Esophagus muscularis mucosa (tissue), 4 donors: ENCODE measurements around the gene ICE1. TPM values are rescaled to one million over a fixed set of nuclear protein-coding genes. Genes with fewer than 3 reads are reported as not detected.

Experiments used
- DNase-seq: peaks from one replicate; pipeline ENCODE4 v3.0.0-alpha.2; 2017; ENCODE audit errors: extremely low spot score
- H3K27ac ChIP-seq, 4 donors: fragments of 200-600 bp; sonication (generic); replicated peaks in 1 of 4; 1 replicate in 3 of 4; 2 replicates in 1 of 4; pipeline ENCODE4 v1.5.1; 2016 to 2019; ENCODE audit warnings: mild to moderate bottlenecking in 1 of 4
- H3K27me3 ChIP-seq, 4 donors: fragments of 200-600 bp; sonication (generic); one replicate each; pipeline versions ENCODE4 v1.5.1 to v1.6.0; 2016 to 2019
- H3K36me3 ChIP-seq, 4 donors: fragments of 200-600 bp; sonication (generic); one replicate each; pipeline ENCODE4 v1.5.1; 2016 to 2019
- H3K4me1 ChIP-seq, 4 donors: fragments of 200-600 bp; sonication (generic); one replicate each; pipeline ENCODE4 v1.5.1; 2016 to 2019
- H3K4me3 ChIP-seq, 4 donors: fragments of 200-600 bp; sonication (generic); 1 replicate in 2 of 4; 2 replicates in 2 of 4; pipeline ENCODE4 v1.5.1; 2016 to 2019; ENCODE audit warnings: mild to moderate bottlenecking in 4 of 4, moderate library complexity in 1 of 4
- H3K9me3 ChIP-seq, 4 donors: fragments of 200-600 bp; sonication (generic); 1 replicate in 3 of 4; 2 replicates in 1 of 4; pipeline ENCODE4 v1.5.1; 2016 to 2019
- CTCF ChIP-seq, 3 experiments: fragments of 200-600 bp in 2 of 3; fragments of 450-650 bp in 1 of 3; sonication (generic) in 2 of 3; IDR thresholded peaks; one replicate each; pipeline ENCODE4 v1.5.1; 2017 to 2019; ENCODE audit warnings: antibody characterized with exemption in 3 of 3, mild to moderate bottlenecking in 2 of 3, moderate library complexity in 1 of 3
- EP300 ChIP-seq: sonication (generic); formaldehyde crosslinking; IDR thresholded peaks from one replicate; pipeline ENCODE4 v1.6.1; 2017; ENCODE audit warnings: antibody characterized with exemption
- POLR2A ChIP-seq: fragments of 450-650 bp; IDR thresholded peaks from one replicate; pipeline ENCODE4 v1.6.1; 2017; ENCODE audit warnings: antibody characterized with exemption, moderate library complexity, mild to moderate bottlenecking, low read depth
- POLR2AphosphoS5 ChIP-seq, 2 donors: sonication (generic); formaldehyde crosslinking; IDR thresholded peaks; one replicate each; pipeline ENCODE4 v1.6.1; 2017; ENCODE audit warnings: antibody characterized with exemption in 2 of 2
- WGBS: methylation state at CpG from one replicate; pipeline ENCODE4 v1.1.5; 2018; 5-methylcytosine and 5-hydroxymethylcytosine counted together
- intact Hi-C: fragments of 100-400 bp; cut with DNase I; formaldehyde crosslinking; loops from one replicate; pipeline ENCODE4 v1.15.1; 2023
- total RNA-seq, 4 donors: library from RNA; depleted of rRNA; stranded (reverse); fragments of >200 nt; gene quantifications; one replicate each; pipeline versions ENCODE4 v1.1.0 to v1.2.1, GENCODE V29; 2016

Gene ICE1
- total RNA-seq, 4 donors from 2014 or later = 27.6 to 31.6 (median 30.1) TPM

GRCh38 chr5:5464036-5464715 lies 41.7 kb downstream of the ICE1 start:
- no peaks in the 10 kb centered on the region for H3K4me1 ChIP-seq
- TF ChIP-seq EP300 = no peak
- no peak for TF ChIP-seq CTCF (IDR thresholded peaks at IDR 0.05)
- TF ChIP-seq POLR2AphosphoS5 (IDR thresholded peaks at IDR 0.05) = no peak
- TF ChIP-seq POLR2A = no peak
- 96% methylated on average over 18 of the region's 18 CpGs for WGBS
- no peak overlapping the region for H3K4me3 ChIP-seq
- H3K9me3 ChIP-seq = no peaks in the 10 kb centered on the region
- intact Hi-C loops = no loop called here
- H3K27ac ChIP-seq = no peak overlapping the region
- peaks cover 25 to 97% (median 88%) of the 10 kb centered on the region in 4 donors for H3K36me3 ChIP-seq
- no peak for DNase-seq
- no peaks in the 10 kb centered on the region for H3K27me3 ChIP-seq

GRCh38 chr5:5466227-5466626 lies 43.8 kb downstream of the ICE1 start:
- no peak for DNase-seq
- H3K27me3 ChIP-seq = no peaks in the 10 kb centered on the region
- 96% methylated on average over 5 of the region's 5 CpGs for WGBS
- intact Hi-C loops = no loop called here
- no peaks in the 10 kb centered on the region for H3K4me1 ChIP-seq
- TF ChIP-seq POLR2AphosphoS5 (IDR thresholded peaks at IDR 0.05) = no peak
- no peak for TF ChIP-seq POLR2A
- no peak for TF ChIP-seq EP300
- no peak for TF ChIP-seq CTCF (IDR thresholded peaks at IDR 0.05)
- H3K36me3 ChIP-seq = peaks cover 10 to 90% (median 74%) of the 10 kb centered on the region in 4 donors
- H3K4me3 ChIP-seq = no peak overlapping the region
- no peak overlapping the region for H3K27ac ChIP-seq
- no peaks in the 10 kb centered on the region for H3K9me3 ChIP-seq

- no peak for TF ChIP-seq EP300
- no peak for TF ChIP-seq POLR2AphosphoS5 (IDR thresholded peaks at IDR 0.05)
- TF ChIP-seq POLR2A = no peak
- TF ChIP-seq CTCF (IDR thresholded peaks at IDR 0.05) = no peak
- H3K27ac ChIP-seq = no peak overlapping the region
- intact Hi-C loops = no loop called here
- peaks cover 10 to 75% (median 59%) of the 10 kb centered on the region in 4 donors for H3K36me3 ChIP-seq
- no peaks in the 10 kb centered on the region for H3K4me1 ChIP-seq
- 79% methylated on average over 4 of the region's 4 CpGs for WGBS
- H3K4me3 ChIP-seq = no peak overlapping the region
- no peak for DNase-seq
- H3K9me3 ChIP-seq = no peaks in the 10 kb centered on the region
- no peaks in the 10 kb centered on the region for H3K27me3 ChIP-seq
Observed at GRCh38 chr5:5467737-5468136, 45.3 kb downstream of the ICE1 start.

- intact Hi-C loops = no loop called here
- Histone ChIP-seq H3K9me3 (no peaks in the 10 kb centered on the region), H3K4me3 (no peak overlapping the region), H3K27ac (no peak overlapping the region), H3K27me3 (no peaks in the 10 kb centered on the region), H3K4me1 (no peaks in the 10 kb centered on the region), H3K36me3 (peaks cover 0 to 71% (median 54%) of the 10 kb centered on the region in 4 donors)
- TF ChIP-seq CTCF (IDR thresholded peaks at IDR 0.05) (no peak), POLR2AphosphoS5 (IDR thresholded peaks at IDR 0.05) (no peak), EP300 (no peak), POLR2A (no peak)
- no peak for DNase-seq
Observed at GRCh38 chr5:5470933-5471332, 48.5 kb downstream of the ICE1 start.

GRCh38 chr5:5473226-5473625 lies 50.7 kb downstream of the ICE1 start:
- DNase-seq = no peak
- Histone ChIP-seq H3K27ac (no peak overlapping the region), H3K9me3 (no peaks in the 10 kb centered on the region), H3K4me3 (no peak overlapping the region), H3K36me3 (peaks cover 6 to 72% (median 54%) of the 10 kb centered on the region in 4 donors), H3K27me3 (no peaks in the 10 kb centered on the region), H3K4me1 (no peaks in the 10 kb centered on the region)
- TF ChIP-seq POLR2AphosphoS5 (IDR thresholded peaks at IDR 0.05) (no peak), EP300 (no peak), CTCF (IDR thresholded peaks at IDR 0.05) (no peak), POLR2A (no peak)
- intact Hi-C loops = no loop called here
- 99% methylated on average over 2 of the region's 2 CpGs for WGBS
